Dermis lymphatic vessel endothelial cell (primary cell): ENCODE data around the gene ARHGAP11A. TPM values are rescaled to one million over a fixed set of nuclear protein-coding genes. Genes with fewer than 3 reads are reported as not detected.

Source experiments
- total RNA-seq: library from RNA; depleted of rRNA; stranded (reverse); fragments of >200 nt; gene quantifications from 2 replicates; pipeline ENCODE4 v1.2.1, GENCODE V29; 2014

The ARHGAP11A gene, protein sequence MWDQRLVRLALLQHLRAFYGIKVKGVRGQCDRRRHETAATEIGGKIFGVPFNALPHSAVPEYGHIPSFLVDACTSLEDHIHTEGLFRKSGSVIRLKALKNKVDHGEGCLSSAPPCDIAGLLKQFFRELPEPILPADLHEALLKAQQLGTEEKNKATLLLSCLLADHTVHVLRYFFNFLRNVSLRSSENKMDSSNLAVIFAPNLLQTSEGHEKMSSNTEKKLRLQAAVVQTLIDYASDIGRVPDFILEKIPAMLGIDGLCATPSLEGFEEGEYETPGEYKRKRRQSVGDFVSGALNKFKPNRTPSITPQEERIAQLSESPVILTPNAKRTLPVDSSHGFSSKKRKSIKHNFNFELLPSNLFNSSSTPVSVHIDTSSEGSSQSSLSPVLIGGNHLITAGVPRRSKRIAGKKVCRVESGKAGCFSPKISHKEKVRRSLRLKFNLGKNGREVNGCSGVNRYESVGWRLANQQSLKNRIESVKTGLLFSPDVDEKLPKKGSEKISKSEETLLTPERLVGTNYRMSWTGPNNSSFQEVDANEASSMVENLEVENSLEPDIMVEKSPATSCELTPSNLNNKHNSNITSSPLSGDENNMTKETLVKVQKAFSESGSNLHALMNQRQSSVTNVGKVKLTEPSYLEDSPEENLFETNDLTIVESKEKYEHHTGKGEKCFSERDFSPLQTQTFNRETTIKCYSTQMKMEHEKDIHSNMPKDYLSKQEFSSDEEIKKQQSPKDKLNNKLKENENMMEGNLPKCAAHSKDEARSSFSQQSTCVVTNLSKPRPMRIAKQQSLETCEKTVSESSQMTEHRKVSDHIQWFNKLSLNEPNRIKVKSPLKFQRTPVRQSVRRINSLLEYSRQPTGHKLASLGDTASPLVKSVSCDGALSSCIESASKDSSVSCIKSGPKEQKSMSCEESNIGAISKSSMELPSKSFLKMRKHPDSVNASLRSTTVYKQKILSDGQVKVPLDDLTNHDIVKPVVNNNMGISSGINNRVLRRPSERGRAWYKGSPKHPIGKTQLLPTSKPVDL
- total RNA-seq = 3.4 and 4.3 TPM in 2 replicates

DNA sequence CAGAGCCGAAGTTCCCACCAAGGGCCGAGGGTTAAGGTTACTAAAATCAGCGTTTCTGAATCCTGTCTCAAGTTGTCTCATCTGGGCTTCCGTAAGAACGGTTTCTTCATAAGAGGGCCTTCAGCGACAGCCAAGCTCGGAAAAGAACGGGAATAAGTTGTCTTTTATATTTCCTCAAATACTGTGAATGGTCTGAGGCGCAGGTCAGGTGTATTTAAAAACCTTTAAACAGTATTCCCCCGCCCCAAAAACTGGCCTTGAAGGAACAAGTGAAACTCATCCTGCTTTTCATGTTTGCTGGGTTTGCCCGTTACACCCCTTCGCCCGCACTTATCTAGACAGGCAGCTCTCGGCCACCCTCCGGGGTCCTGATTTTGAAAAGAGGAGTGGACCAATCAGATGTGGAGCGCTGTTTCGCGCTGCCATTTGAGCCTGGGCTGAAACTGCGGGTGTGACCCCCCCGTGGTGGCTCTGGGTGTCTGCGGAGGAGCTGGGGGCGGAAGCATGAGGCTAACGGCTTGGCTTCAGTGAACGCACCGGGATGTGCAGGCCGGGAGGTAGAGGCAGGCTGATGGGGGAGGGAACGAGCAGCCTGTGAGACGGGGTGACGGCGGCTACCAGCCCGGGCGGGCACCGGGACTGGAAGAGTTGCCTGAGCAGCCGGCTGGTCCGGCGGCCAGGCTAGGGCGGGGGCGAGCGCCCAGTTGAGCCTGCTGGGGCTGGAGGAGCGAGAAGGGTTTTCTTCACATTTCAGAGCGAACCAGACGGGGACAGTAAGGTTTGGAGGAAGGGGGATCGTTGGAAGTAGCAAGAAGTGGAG is at the start of gene ARHGAP11A:
TSS of gene ARHGAP11A (plus strand) at position 454 of the 820 bp plus-strand sequence. CDS start 708 bp downstream, outside the sequence.

DNA sequence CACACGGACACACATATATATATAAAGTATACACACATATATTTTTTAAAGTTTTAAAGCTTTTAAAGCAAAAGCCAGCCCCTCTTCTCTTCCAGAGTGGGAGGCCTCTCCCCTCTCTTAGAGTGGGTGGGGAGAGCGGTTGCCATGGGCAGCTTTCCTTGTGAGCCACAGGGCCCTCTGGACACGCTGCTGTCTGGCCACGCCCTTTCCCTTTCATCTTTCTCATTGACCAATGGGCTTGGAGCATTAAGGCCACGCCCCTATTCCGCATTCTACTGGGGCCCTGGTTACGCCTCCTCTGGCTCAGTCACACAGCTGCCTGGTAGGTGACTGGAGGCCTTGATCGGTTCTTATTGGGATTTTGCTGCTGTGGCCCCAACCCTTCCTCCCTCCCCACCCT is 22.2 kb upstream of the ARHGAP11A start, which contains the start of gene GOLGA8N:
TSS of gene GOLGA8N (plus strand) at position 306 of the 400 bp plus-strand sequence.

DNA sequence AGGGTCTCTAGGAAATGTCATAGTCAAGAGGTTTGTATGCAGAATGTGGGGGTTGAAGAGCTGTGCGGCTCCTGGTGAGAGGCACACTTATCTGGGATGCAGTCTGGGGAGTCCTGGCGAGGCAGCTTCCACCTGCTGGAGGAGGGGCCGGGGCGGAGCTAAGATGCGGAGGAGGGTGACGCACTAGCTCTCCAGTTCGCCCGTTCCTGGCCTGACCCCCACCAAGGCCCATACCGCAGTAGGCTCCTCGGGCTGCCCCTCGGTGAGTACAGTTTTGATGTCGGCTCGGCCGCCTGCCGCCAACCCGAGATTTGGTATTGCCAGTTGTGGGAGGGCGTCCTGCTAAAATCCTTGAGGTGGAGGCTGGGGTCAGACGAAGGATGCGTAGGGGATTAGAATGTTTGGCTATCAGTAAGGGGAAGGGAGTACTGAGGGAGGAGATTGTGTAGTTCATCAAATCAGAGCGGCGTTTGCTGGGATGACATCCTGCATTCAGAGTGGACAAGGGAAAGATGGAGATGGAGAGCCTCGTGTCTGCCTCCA is 26.3 kb downstream of the ARHGAP11A start, which contains the start of gene SCG5:
TSS of gene SCG5 (plus strand) at position 194 of the 543 bp plus-strand sequence. CDS start 1,883 bp downstream, outside the sequence.

Other genes starting within 250 kb of the ARHGAP11A start
- gene GOLGA8K, start 212.2 kb upstream of the ARHGAP11A start, total RNA-seq = 0.26 and 0.33 TPM in 2 replicates
- gene GOLGA8O, start 159.9 kb upstream of the ARHGAP11A start, total RNA-seq = 0.22 TPM in 1 of 2 replicates, not detected in the other
- gene GOLGA8N, start 22.0 kb upstream of the ARHGAP11A start, total RNA-seq = 0.87 and 1.4 TPM in 2 replicates
- 0.22 and 0.60 TPM in 2 replicates for gene SCG5, start 26.2 kb downstream of the ARHGAP11A start, total RNA-seq
- gene GREM1, start 102.5 kb downstream of the ARHGAP11A start, total RNA-seq = 0.09 and 2.1 TPM in 2 replicates